DOHH2 (cell line): ENCODE results near the gene CCDC7.
"Not testable (repeated sequence)": the region's sequence is repeated elsewhere in the genome, so short reads cannot be mapped to it uniquely, and the experiment has no call there.

ENCODE experiments used
- H3F3A ChIP-seq: fragments of 200-600 bp; sonication (generic), shearing (Covaris generic); 2 replicates; pipeline ENCODE4 v1.6.0; 2016; ENCODE audit warnings: antibody characterized with exemption, mild to moderate bottlenecking; ENCODE audit not compliant: control insufficient read depth, insufficient read depth
- H3K27ac ChIP-seq: fragments of 200-600 bp; sonication (generic); 2 replicates; pipeline ENCODE4 v1.5.1; 2014; ENCODE audit warnings: low read depth, mild to moderate bottlenecking, low read length, moderate library complexity
- H3K27me3 ChIP-seq: fragments of 200-600 bp; sonication (generic); 2 replicates; pipeline ENCODE4 v1.6.1; 2014; ENCODE audit warnings: mild to moderate bottlenecking, low read length, mixed read lengths; ENCODE audit not compliant: control insufficient read depth
- H3K36me3 ChIP-seq: fragments of 200-600 bp; sonication (generic); 2 replicates; pipeline ENCODE4 v1.6.1; 2014; ENCODE audit warnings: mild to moderate bottlenecking, low read length, moderate library complexity, mixed read lengths; ENCODE audit not compliant: control insufficient read depth
- H3K4me1 ChIP-seq: fragments of 200-600 bp; sonication (generic); 2 replicates; pipeline ENCODE4 v1.6.1; 2014; ENCODE audit warnings: mild to moderate bottlenecking, low read length, mixed read lengths; ENCODE audit not compliant: control insufficient read depth
- H3K4me2 ChIP-seq: fragments of 200-600 bp; sonication (generic); 2 replicates; pipeline ENCODE4 v1.6.0; 2014; ENCODE audit warnings: mild to moderate bottlenecking, low read length, moderate library complexity
- H3K4me3 ChIP-seq: fragments of 200-600 bp; sonication (generic); 2 replicates; pipeline ENCODE4 v1.5.1; 2014; ENCODE audit warnings: mild to moderate bottlenecking, low read length, mixed read lengths
- H3K79me2 ChIP-seq: fragments of 200-600 bp; sonication (generic); 2 replicates; pipeline ENCODE4 v1.6.1; 2014; ENCODE audit warnings: mild to moderate bottlenecking, low read length, mixed read lengths; ENCODE audit not compliant: control insufficient read depth
- H3K9me2 ChIP-seq: fragments of 200-600 bp; sonication (generic); replicated peaks from 2 replicates; pipeline ENCODE4 v1.6.1; 2014; ENCODE audit warnings: mild to moderate bottlenecking, low read length, mixed read lengths; ENCODE audit not compliant: control insufficient read depth
- H3K9me3 ChIP-seq: fragments of 200-600 bp; sonication (generic); 2 replicates; pipeline ENCODE4 v1.6.1; 2014; ENCODE audit warnings: antibody characterized with exemption, low read length, mixed read lengths; ENCODE audit not compliant: control insufficient read depth, insufficient read depth
- H4K20me1 ChIP-seq: fragments of 200-600 bp; sonication (generic); 2 replicates; pipeline ENCODE4 v1.6.0; 2014; ENCODE audit warnings: low read depth, mild to moderate bottlenecking, antibody characterized with exemption, low read length, moderate library complexity; ENCODE audit not compliant: control insufficient read depth, insufficient read depth
- CTCF ChIP-seq: fragments of 200-600 bp; sonication (generic); IDR thresholded peaks from one replicate; pipeline ENCODE4 v1.5.1; 2014; ENCODE audit warnings: antibody characterized with exemption, mild to moderate bottlenecking, low read depth, low read length; ENCODE audit not compliant: poor library complexity, severe bottlenecking
- EZH2phosphoT487 ChIP-seq: fragments of 200-600 bp; sonication (generic); IDR thresholded peaks from 2 replicates; pipeline ENCODE4 v1.6.1; 2017; ENCODE audit warnings: borderline replicate concordance, mild to moderate bottlenecking, antibody characterized with exemption, low read length, moderate library complexity, mixed read lengths

Gene CCDC7

GRCh38 chr10:32692174-32692573 lies 246.2 kb downstream of the CCDC7 start:
- Histone ChIP-seq H4K20me1 (no peaks in the 10 kb centered on the region), H3K4me3 (no peak overlapping the region), H3K36me3 (no peaks in the 10 kb centered on the region), H3K9me3 (no peaks in the 10 kb centered on the region), H3K27me3 (no peaks in the 10 kb centered on the region; the same call in 1 of the 2 replicates), H3K79me2 (no peaks in the 10 kb centered on the region), H3F3A (no peaks in the 10 kb centered on the region), H3K9me2 (no peaks in the 10 kb centered on the region; the same call in 1 of the 2 replicates), H3K27ac (no peak overlapping the region), H3K4me1 (no peaks in the 10 kb centered on the region), H3K4me2 (no peak overlapping the region)
- TF ChIP-seq CTCF (no peak), EZH2phosphoT487 (no peak)

GRCh38 chr10:32693441-32693979 lies 247.6 kb downstream of the CCDC7 start:
- H3K79me2 ChIP-seq = no peaks in the 10 kb centered on the region
- H4K20me1 ChIP-seq = no peaks in the 10 kb centered on the region
- no peaks in the 10 kb centered on the region for H3K4me1 ChIP-seq
- H3K4me3 ChIP-seq = no peak overlapping the region
- H3K27ac ChIP-seq = no peak overlapping the region
- H3F3A ChIP-seq = no peaks in the 10 kb centered on the region
- no peak overlapping the region for H3K4me2 ChIP-seq
- H3K27me3 ChIP-seq = no peaks in the 10 kb centered on the region; the same call in 1 of the 2 replicates
- no peak for TF ChIP-seq CTCF
- TF ChIP-seq EZH2phosphoT487 = no peak
- no peaks in the 10 kb centered on the region; the same call in 1 of the 2 replicates for H3K9me2 ChIP-seq
- H3K36me3 ChIP-seq = no peaks in the 10 kb centered on the region
- H3K9me3 ChIP-seq = no peaks in the 10 kb centered on the region

- H4K20me1 ChIP-seq, H3K4me2 ChIP-seq, H3K9me2 ChIP-seq, H3K27me3 ChIP-seq, H3K4me1 ChIP-seq, H3K27ac ChIP-seq, H3K79me2 ChIP-seq, H3F3A ChIP-seq, H3K4me3 ChIP-seq, H3K36me3 ChIP-seq, H3K9me3 ChIP-seq: not testable (repeated sequence)
Measured at GRCh38 chr10:32699683-32700082, 253.7 kb downstream of the CCDC7 start.

GRCh38 chr10:32713560-32713959 lies 267.6 kb downstream of the CCDC7 start:
- H3K9me2 ChIP-seq = no peaks in the 10 kb centered on the region
- no peak overlapping the region for H3K4me2 ChIP-seq
- no peak overlapping the region for H3K4me3 ChIP-seq

More at GRCh38 chr10:32713560-32713959, 267.6 kb downstream of the CCDC7 start:
- Histone ChIP-seq H3K9me3 (no peaks in the 10 kb centered on the region), H4K20me1 (no peaks in the 10 kb centered on the region), H3K79me2 (no peaks in the 10 kb centered on the region), H3K27me3 (no peaks in the 10 kb centered on the region), H3K36me3 (no peaks in the 10 kb centered on the region), H3F3A (no peaks in the 10 kb centered on the region), H3K27ac (no peak overlapping the region), H3K4me1 (no peaks in the 10 kb centered on the region)
- TF ChIP-seq EZH2phosphoT487 (no peak), CTCF (no peak)
